ENCODE measurements around the gene SYS1.
A peak's percentile ranks its signal among the peaks of the same experiment; 100 is the strongest.

Gene SYS1

DNA sequence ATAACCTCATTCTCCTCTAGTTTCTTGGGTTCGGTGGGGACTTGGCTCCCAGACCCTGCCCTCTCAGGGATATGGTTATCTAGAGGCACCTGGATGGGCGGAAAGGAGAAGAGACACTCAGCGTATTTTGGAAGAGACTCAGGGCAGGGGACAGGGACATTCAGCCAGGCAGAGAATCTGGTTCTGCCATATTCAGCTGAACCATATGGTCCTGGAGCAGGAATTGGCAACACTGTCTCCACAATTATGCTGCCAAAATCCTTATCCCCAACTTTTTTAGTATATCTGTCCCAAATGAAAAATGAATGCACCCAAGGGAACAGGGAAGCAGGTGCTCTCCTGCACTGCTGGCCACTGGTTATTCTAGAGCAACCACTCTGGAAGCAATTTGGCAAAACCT is 32.5 kb upstream of the SYS1 start:
- H3K27ac ChIP-seq, result no peak overlapping the region

DNA sequence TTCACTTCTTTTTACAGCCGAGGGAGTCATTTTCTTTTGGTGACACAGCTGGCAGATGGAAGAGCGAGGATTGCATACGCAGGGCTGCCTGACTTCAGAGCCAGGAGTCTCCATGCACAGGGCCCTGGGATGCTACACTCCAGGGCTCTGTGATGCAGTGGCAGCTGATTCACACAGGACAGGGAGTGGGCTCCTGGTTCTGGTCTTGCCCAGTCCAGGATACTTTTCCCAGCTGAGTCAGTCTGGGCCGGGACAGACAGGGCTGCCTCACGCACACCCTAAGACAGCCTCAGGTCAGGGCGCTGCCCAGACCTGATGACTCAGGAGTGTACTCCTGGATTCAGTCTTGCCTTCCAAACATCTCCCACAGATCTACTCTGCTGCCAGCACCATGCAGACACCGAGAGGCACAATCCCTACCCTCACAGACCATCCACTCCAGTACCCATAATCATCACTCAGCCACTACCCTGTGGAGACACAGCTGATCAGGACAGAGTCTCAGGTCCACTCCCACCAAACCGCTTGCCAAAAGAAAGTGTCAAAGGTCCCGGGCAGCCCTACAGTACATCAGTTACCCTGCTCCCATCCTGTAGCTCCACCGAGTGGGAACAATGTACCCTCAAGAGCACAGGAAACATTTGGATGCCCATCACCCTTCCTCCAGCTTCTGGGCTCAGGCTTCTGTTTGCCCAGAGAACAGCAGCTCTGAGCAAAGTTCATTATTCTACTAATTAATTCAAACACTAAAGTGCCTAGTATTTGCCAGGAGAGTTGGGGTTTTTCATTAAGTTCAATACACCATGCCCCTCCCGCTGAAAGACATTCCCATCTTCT is 26.2 kb upstream of the SYS1 start:
- TF ChIP-seq, protein P1, sequence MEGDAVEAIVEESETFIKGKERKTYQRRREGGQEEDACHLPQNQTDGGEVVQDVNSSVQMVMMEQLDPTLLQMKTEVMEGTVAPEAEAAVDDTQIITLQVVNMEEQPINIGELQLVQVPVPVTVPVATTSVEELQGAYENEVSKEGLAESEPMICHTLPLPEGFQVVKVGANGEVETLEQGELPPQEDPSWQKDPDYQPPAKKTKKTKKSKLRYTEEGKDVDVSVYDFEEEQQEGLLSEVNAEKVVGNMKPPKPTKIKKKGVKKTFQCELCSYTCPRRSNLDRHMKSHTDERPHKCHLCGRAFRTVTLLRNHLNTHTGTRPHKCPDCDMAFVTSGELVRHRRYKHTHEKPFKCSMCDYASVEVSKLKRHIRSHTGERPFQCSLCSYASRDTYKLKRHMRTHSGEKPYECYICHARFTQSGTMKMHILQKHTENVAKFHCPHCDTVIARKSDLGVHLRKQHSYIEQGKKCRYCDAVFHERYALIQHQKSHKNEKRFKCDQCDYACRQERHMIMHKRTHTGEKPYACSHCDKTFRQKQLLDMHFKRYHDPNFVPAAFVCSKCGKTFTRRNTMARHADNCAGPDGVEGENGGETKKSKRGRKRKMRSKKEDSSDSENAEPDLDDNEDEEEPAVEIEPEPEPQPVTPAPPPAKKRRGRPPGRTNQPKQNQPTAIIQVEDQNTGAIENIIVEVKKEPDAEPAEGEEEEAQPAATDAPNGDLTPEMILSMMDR (IDR thresholded peaks at IDR 0.05), result no peak
- TF ChIP-seq ZFX (IDR thresholded peaks at IDR 0.05; ENCODE audit: borderline replicate concordance), result no peak
- no peak overlapping the region for H3K27ac ChIP-seq

More for the DNA sequence above, 32.5 kb upstream of the SYS1 start:
- TF ChIP-seq ZFX (IDR thresholded peaks at IDR 0.05; ENCODE audit: borderline replicate concordance), result no peak
- TF ChIP-seq, protein P1 (IDR thresholded peaks at IDR 0.05), result no peak

DNA sequence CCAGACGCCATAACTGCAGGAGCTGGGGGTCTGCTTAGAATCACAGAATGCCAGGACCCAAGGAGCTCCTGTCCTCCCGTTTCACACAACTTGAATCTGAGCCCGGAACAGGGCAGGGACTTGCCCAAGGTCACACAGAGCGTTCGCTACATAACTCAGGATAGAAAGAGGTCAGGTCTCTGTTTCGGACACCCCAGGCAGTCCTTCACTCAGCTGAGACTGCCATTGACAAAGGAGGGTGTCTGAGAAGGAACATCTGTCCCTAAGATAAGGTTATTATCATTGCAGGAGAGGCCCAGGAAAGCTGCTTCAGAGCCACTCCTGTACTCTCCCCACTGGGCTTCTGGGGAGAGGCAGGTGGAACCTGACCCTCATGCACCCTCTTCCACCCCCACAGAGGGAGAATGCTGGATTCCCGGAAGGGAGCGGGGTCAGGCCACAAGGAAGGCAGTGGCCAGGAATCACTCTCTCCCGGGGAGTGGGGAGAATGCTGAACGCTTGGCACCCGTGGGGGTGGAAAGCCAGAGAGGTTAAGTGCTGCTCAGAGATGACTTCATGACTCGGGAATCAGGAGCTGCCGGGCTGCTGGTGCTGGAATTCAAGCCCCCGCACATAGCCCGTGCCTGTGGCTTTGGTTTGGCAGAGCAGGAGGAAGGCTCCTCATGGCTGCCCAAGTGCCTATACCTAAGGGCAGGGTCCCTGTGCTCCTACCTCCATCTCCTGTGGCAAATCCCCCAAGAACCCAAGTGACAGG is 25.4 kb upstream of the SYS1 start:
- TF ChIP-seq, protein P1 (IDR thresholded peaks at IDR 0.05), result no peak
- no peak for TF ChIP-seq ZFX (IDR thresholded peaks at IDR 0.05; ENCODE audit: borderline replicate concordance)
- H3K27ac ChIP-seq, result no peak overlapping the region

DNA sequence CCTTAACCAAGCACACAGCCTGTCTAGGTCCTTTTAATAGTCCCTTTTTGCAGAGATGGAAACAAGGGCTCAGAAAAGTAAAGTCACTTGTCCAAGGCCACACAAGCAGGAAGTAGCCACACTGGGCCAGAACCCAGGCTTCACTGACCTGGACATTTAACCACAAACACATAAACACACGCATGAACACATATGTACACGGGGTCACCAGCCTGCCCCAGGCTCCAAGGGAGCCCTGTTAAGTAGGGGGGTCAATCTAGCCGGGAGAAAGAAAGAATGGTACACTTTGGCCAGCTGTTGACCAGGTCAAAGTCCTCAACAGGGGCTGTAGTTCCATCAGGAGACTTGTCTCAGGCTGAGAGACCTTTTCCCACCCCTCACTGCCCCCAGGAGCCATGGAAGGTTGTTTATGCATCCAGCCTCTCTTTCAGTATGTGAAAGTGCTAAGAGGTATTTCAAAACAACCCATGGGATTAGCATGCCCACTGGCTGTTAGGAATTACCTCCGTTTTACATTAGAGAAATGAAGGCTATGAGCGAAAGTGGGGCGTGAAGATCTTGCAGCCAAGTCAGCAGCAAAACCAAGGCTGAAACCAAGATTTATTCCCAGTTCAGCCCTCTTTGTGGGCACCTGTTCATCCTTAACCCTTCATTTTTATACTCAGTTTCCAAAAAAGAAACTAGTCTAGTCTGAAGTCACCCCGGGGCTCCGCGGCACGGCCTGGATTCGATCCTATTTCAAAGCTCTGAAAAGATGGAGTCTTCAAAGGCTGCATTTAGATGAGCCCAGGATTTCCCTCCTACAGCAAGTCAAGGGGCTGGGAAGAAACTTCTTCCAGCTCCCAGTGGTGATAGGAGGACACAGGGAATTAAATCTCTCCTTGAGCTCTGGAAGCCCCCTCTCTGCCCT is 24.6 kb upstream of the SYS1 start:
- TF ChIP-seq, protein P1 (IDR thresholded peaks at IDR 0.05), result no peak
- no peak for TF ChIP-seq ZFX (IDR thresholded peaks at IDR 0.05; ENCODE audit: borderline replicate concordance)
- no peak overlapping the region for H3K27ac ChIP-seq

DNA sequence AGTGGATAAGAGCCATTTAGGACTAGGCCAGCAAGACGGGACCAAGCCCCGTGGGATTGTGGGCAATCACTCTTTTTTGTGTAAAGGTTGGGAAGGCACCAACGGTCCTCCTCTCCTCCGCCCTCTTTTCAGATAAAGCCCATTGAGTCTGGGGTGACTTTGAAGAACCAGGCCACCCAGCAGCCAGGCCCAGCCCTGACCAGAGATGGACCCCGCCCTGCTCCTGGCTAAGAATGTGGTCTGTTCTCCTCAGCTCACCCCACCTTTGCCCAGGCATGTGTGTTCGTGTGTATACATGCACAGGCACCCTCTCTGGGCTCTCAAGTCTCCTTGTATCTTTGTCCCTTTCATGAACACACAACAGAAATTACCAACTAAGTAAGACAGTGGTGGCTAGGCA is 23.9 kb upstream of the SYS1 start:
- TF ChIP-seq, protein P1 (IDR thresholded peaks at IDR 0.05), result no peak
- no peak for TF ChIP-seq ZFX (IDR thresholded peaks at IDR 0.05; ENCODE audit: borderline replicate concordance)
- no peak overlapping the region for H3K27ac ChIP-seq

DNA sequence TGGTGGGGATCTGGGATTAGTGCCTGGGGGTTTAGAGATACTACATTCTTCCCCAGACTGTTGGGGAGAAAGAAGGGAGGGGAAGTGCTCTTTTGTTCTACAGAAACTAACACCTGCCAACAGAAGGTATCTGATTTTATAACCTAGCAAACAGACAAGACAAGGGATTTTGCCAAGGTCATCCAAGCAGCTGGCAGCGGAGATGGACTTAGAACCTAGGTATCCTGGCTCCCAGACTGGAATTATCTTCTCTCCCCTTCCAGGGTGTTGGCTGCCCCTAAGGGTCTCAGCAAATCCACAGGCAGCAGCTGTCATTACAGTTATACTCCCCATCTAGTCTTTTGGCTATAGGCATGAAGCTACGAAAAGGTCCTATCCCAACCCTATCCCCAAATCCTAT is 23.2 kb upstream of the SYS1 start:
- no peak for TF ChIP-seq ZFX (IDR thresholded peaks at IDR 0.05; ENCODE audit: borderline replicate concordance)
- TF ChIP-seq, protein P1 (IDR thresholded peaks at IDR 0.05), result no peak
- H3K27ac ChIP-seq, result 0 out of 2 replicates have a peak overlapping the region, but pooled peaks have one; percentile 84

Data from 22Rv1 (cell line).